Astrocyte (in vitro differentiated cells and primary cell): ENCODE measurements around the gene MSLN. TPM values are rescaled to one million over a fixed set of nuclear protein-coding genes. Genes with fewer than 3 reads are reported as not detected.

ENCODE experiments used
- DNase-seq: peaks from one replicate; pipeline ENCODE4 v3.0.0-alpha.2; 2010; ENCODE audit warnings: low read depth
- FAIRE-seq: peaks from 2 replicates; lab custom pipeline; 2011; peaks lifted over from hg19 to GRCh38; lab: Jason Lieb, UNC
- H2AFZ ChIP-seq: 2 replicates; pipeline ENCODE4 v1.6.0; 2012; ENCODE audit warnings: low read depth, low read length, inconsistent platforms
- H3K27ac ChIP-seq: 2 replicates; pipeline ENCODE4 v1.5.1; 2011; ENCODE audit warnings: low read depth, low read length, inconsistent platforms
- H3K27me3 ChIP-seq: 2 replicates; pipeline ENCODE4 v1.6.0; 2011; ENCODE audit warnings: low read length, inconsistent platforms; ENCODE audit not compliant: insufficient read depth
- H3K36me3 ChIP-seq: 2 replicates; pipeline ENCODE4 v1.5.1; 2011; ENCODE audit warnings: low read length, inconsistent platforms; ENCODE audit not compliant: insufficient read depth
- H3K4me1 ChIP-seq: 2 replicates; pipeline ENCODE4 v1.5.1; 2011; ENCODE audit warnings: low read length, inconsistent platforms; ENCODE audit not compliant: insufficient read depth
- H3K4me2 ChIP-seq: 2 replicates; pipeline ENCODE4 v1.6.0; 2012; ENCODE audit warnings: low read length, inconsistent platforms
- H3K4me3 ChIP-seq: 2 replicates; pipeline ENCODE4 v1.5.1; 2011; ENCODE audit warnings: low read depth, mild to moderate bottlenecking, low read length, inconsistent platforms; ENCODE audit not compliant: insufficient read depth
- H3K79me2 ChIP-seq: 2 replicates; pipeline ENCODE4 v1.6.0; 2012; ENCODE audit warnings: mild to moderate bottlenecking, low read length, inconsistent platforms; ENCODE audit not compliant: insufficient read depth
- H3K9ac ChIP-seq: 2 replicates; pipeline ENCODE4 v1.6.0; 2012; ENCODE audit warnings: mild to moderate bottlenecking, low read length, inconsistent platforms
- H3K9me3 ChIP-seq: 2 replicates; pipeline ENCODE4 v1.5.1; 2012; ENCODE audit warnings: low read depth, mild to moderate bottlenecking, low read length, inconsistent platforms; ENCODE audit not compliant: insufficient read depth
- H4K20me1 ChIP-seq: 2 replicates; pipeline ENCODE4 v1.6.0; 2012; ENCODE audit warnings: low read length, inconsistent platforms; ENCODE audit not compliant: insufficient read depth
- H3K27ac Mint-ChIP-seq: one replicate; pipeline ENCODE4 v1.8.0; 2021; ENCODE audit warnings: mild to moderate bottlenecking, mixed read lengths; ENCODE audit not compliant: unreplicated experiment
- H3K27me3 Mint-ChIP-seq: one replicate; pipeline ENCODE4 v1.8.0; 2021; ENCODE audit warnings: low read depth, mixed read lengths; ENCODE audit not compliant: unreplicated experiment
- H3K36me3 Mint-ChIP-seq: one replicate; pipeline ENCODE4 v1.8.0; 2021; ENCODE audit warnings: low read depth, mixed read lengths; ENCODE audit not compliant: unreplicated experiment
- H3K4me1 Mint-ChIP-seq: one replicate; pipeline ENCODE4 v1.8.0; 2021; ENCODE audit warnings: low read depth, mixed read lengths; ENCODE audit not compliant: unreplicated experiment
- H3K4me3 Mint-ChIP-seq: one replicate; pipeline ENCODE4 v1.8.0; 2021; ENCODE audit warnings: mild to moderate bottlenecking, moderate library complexity, mixed read lengths; ENCODE audit not compliant: unreplicated experiment
- H3K9me3 Mint-ChIP-seq: one replicate; pipeline ENCODE4 v1.8.0; 2021; ENCODE audit warnings: mild to moderate bottlenecking, mixed read lengths; ENCODE audit not compliant: unreplicated experiment
- EZH2 ChIP-seq: IDR thresholded peaks from 2 replicates; pipeline ENCODE4 v1.6.1; 2012; ENCODE audit warnings: mild to moderate bottlenecking, low read length, inconsistent platforms; ENCODE audit not compliant: insufficient read depth
- total RNA-seq: library from RNA; stranded (reverse); gene quantifications from 2 replicates; pipeline ENCODE4 v1.2.1, GENCODE V29; 2021
- TF ChIP-seq, protein P1 (sequence below): IDR thresholded peaks from 2 replicates; pipeline ENCODE4 v1.5.1; 2011; ENCODE audit warnings: low read depth, mild to moderate bottlenecking, inconsistent platforms, low read length, moderate library complexity; ENCODE audit not compliant: insufficient read depth

The MSLN gene
- total RNA-seq, 1 donor from 2014 or later = not detected

DNA sequence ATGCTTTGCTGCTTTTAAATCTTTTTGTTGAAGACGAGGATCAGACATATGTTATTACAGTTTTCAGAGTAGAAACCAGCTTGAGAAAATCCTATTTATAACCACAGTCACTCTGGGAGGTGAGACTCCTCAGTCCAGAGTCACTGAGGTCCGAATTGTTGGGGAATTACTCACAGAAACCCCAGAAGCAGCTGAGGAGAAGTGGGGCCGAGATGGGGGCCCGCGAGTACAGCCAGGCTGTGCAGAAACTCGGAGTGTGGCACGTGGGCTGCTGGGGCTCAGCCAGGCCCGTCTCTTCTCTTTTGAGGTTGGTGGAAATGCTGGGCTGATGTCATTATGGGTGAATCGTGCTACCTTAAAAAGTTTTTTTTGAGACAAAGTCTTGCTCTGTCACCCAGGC, 54.4 kb downstream of the MSLN start:
- H3K27me3 Mint-ChIP-seq = peaks cover 11% of the 10 kb centered on the region
- no peak for FAIRE-seq
- DNase-seq = peak; percentile 61

GRCh38 chr16:815861-816260, 55.3 kb downstream of the MSLN start:
- Histone ChIP-seq H3K79me2 (no peaks in the 10 kb centered on the region), H3K4me2 (no peak overlapping the region), H3K4me1 (peaks cover 11% of the 10 kb centered on the region), H3K9me3 (peaks cover 4% of the 10 kb centered on the region), H4K20me1 (no peaks in the 10 kb centered on the region), H3K36me3 (no peaks in the 10 kb centered on the region), H2AFZ (no peak overlapping the region), H3K27ac (no peak overlapping the region), H3K9ac (no peak overlapping the region), H3K27me3 (peaks cover 25% of the 10 kb centered on the region), H3K4me3 (no peak overlapping the region)
- TF ChIP-seq EZH2 = no peak
- TF ChIP-seq, protein P1, sequence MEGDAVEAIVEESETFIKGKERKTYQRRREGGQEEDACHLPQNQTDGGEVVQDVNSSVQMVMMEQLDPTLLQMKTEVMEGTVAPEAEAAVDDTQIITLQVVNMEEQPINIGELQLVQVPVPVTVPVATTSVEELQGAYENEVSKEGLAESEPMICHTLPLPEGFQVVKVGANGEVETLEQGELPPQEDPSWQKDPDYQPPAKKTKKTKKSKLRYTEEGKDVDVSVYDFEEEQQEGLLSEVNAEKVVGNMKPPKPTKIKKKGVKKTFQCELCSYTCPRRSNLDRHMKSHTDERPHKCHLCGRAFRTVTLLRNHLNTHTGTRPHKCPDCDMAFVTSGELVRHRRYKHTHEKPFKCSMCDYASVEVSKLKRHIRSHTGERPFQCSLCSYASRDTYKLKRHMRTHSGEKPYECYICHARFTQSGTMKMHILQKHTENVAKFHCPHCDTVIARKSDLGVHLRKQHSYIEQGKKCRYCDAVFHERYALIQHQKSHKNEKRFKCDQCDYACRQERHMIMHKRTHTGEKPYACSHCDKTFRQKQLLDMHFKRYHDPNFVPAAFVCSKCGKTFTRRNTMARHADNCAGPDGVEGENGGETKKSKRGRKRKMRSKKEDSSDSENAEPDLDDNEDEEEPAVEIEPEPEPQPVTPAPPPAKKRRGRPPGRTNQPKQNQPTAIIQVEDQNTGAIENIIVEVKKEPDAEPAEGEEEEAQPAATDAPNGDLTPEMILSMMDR = no peak
- DNase-seq = no peak
- Mint-ChIP-seq H3K27me3 (peaks cover 16% of the 10 kb centered on the region), H3K36me3 (no peaks in the 10 kb centered on the region), H3K4me3 (no peak overlapping the region), H3K4me1 (peaks cover 5% of the 10 kb centered on the region), H3K27ac (no peak overlapping the region), H3K9me3 (peaks cover 6% of the 10 kb centered on the region)
- no peak for FAIRE-seq

More for the DNA sequence above, 54.4 kb downstream of the MSLN start:
- Histone ChIP-seq H3K9ac (no peak overlapping the region), H3K79me2 (no peaks in the 10 kb centered on the region), H3K9me3 (peaks cover 4% of the 10 kb centered on the region), H4K20me1 (no peaks in the 10 kb centered on the region), H3K27me3 (peaks cover 25% of the 10 kb centered on the region), H3K27ac (no peak overlapping the region), H3K4me1 (peaks cover 11% of the 10 kb centered on the region), H3K36me3 (no peaks in the 10 kb centered on the region), H3K4me3 (no peak overlapping the region), H3K4me2 (peak overlapping the region; percentile 47), H2AFZ (no peak overlapping the region)
- peaks cover 6% of the 10 kb centered on the region for H3K9me3 Mint-ChIP-seq
- peak overlapping the region; percentile 41 for H3K27ac Mint-ChIP-seq
- H3K4me1 Mint-ChIP-seq = peaks cover 5% of the 10 kb centered on the region
- no peaks in the 10 kb centered on the region for H3K36me3 Mint-ChIP-seq
- no peak for TF ChIP-seq EZH2
- TF ChIP-seq, protein P1 = no peak
- H3K4me3 Mint-ChIP-seq = peak overlapping the region; percentile 20

DNA sequence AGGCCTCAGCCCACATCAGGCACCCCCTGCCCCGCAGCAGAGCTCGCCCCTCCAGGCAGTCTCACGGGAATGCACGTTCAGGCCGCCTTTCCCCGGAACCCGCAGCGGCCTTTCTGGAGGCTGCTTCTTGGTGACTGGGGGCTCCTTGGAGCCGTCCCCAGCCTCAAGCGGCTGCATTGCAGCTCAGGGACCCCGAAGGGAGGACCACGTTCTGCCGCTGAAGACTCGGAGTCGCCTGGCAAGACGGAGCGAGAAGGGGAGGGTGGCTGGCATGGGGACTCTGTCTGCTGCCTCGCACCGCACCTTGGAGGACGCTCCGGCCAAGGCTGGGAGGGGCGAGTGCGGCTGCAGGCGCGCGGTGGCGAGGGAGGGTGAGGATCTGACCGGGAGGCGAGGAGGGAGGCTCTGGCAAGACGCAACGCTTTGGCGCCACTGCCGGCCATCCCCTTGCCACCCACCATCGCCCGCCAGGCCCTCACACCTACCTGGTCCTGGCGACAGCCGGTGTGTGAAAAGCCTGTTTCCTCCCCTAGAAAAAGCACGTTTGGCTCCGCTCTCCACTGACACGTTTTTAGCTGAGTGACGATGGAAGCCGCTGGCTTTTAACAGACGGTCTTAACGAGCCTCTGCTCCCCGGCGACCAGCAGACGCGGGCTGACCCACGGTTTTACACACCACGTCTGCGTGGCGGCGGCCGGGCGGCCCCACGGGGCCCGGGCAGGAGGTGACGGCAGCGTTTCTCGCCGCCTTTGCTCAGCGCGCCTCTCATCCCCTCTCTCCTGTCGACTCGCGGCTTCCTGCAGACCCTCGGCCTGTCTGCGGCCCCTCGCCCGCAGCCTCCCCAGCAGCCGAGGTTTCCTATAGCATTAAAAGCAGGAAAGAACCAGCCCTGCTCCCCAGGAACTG, 56.7 kb downstream of the MSLN start:
- Histone ChIP-seq H3K36me3 (no peaks in the 10 kb centered on the region), H3K4me3 (no peak overlapping the region), H3K9ac (no peak overlapping the region), H3K27me3 (peaks cover 28% of the 10 kb centered on the region), H3K4me2 (no peak overlapping the region), H4K20me1 (no peaks in the 10 kb centered on the region), H3K27ac (no peak overlapping the region), H3K9me3 (peaks cover 4% of the 10 kb centered on the region), H3K79me2 (no peaks in the 10 kb centered on the region), H3K4me1 (peaks cover 11% of the 10 kb centered on the region), H2AFZ (no peak overlapping the region)
- FAIRE-seq = no peak
- Mint-ChIP-seq H3K27ac (no peak overlapping the region), H3K4me1 (peaks cover 5% of the 10 kb centered on the region), H3K36me3 (no peaks in the 10 kb centered on the region), H3K9me3 (peaks cover 4% of the 10 kb centered on the region), H3K4me3 (no peak overlapping the region), H3K27me3 (peaks cover 23% of the 10 kb centered on the region)
- DNase-seq = no peak
- peak; percentile 21 for TF ChIP-seq EZH2
- TF ChIP-seq, protein P1 = no peak
